RWPE2 (cell line): ENCODE measurements around the gene CBX4.

Experiments used
- ATAC-seq: fragments of 200-7000 bp; cut with Tn5 transposase; 3 replicates; pipeline ENCODE4 v1.9.1; 2021; ENCODE audit warnings: low read depth
- DNase-seq: peaks from one replicate; pipeline ENCODE4 v3.0.0-alpha.2; 2020; ENCODE audit warnings: low spot score
- H3K27ac ChIP-seq: fragments of 450-650 bp; 2 replicates; pipeline ENCODE4 v1.5.1; 2017; ENCODE audit warnings: mild to moderate bottlenecking; ENCODE audit not compliant: poor library complexity, severe bottlenecking
- H3K27me3 ChIP-seq: fragments of 250-450 bp; sonication (Bioruptor Pico); 2 replicates; pipeline ENCODE4 v1.5.1; 2021; ENCODE audit warnings: mild to moderate bottlenecking, moderate library complexity; ENCODE audit not compliant: insufficient read depth, poor library complexity, severe bottlenecking
- H3K36me3 ChIP-seq: fragments of 250-450 bp; sonication (Bioruptor Pico); 2 replicates; pipeline ENCODE4 v1.5.1; 2020; ENCODE audit warnings: low read depth, mild to moderate bottlenecking, moderate library complexity
- H3K4me1 ChIP-seq: fragments of 250-450 bp; sonication (Bioruptor Pico); 2 replicates; pipeline ENCODE4 v1.5.1; 2021; ENCODE audit warnings: mild to moderate bottlenecking, moderate library complexity; ENCODE audit not compliant: insufficient read depth, poor library complexity, severe bottlenecking
- H3K4me3 ChIP-seq: fragments of 250-450 bp; sonication (Bioruptor Pico); 2 replicates; pipeline ENCODE4 v1.5.1; 2021; ENCODE audit warnings: mild to moderate bottlenecking, moderate library complexity; ENCODE audit not compliant: severe bottlenecking
- H3K9me3 ChIP-seq: fragments of 250-450 bp; sonication (Bioruptor Pico); 2 replicates; pipeline ENCODE4 v1.5.1; 2021; ENCODE audit warnings: mild to moderate bottlenecking, moderate library complexity; ENCODE audit not compliant: severe bottlenecking
- TF ChIP-seq, protein P1 (sequence below): fragments of 450-650 bp; IDR thresholded peaks from one replicate; pipeline ENCODE4 v1.5.1; 2017; ENCODE audit warnings: mild to moderate bottlenecking, moderate library complexity; ENCODE audit not compliant: poor library complexity, severe bottlenecking

The CBX4 gene

DNA sequence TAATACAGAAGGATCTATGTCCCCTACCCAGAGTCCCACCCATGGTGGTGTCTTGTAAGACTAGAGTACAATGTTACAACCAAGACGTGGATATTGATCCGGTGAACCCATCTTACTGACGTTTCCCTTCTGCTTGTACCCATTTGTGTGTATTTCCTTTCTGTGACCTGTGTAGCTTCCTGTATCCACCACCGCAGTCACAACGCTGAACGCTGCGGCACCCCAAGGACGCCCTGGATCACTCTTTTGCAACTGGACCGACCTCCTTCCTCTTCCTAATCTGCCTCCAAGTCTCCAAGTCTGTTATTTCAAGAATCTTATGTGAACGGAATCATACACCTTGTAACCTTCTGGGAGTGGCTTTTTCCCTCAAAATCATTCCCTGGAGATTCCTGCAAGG, 33.5 kb upstream of the CBX4 start:
- H3K27ac ChIP-seq: no peak overlapping the region
- DNase-seq (no peak), ATAC-seq (no peak)
- no peaks in the 10 kb centered on the region for H3K9me3 ChIP-seq
- TF ChIP-seq, protein P1, sequence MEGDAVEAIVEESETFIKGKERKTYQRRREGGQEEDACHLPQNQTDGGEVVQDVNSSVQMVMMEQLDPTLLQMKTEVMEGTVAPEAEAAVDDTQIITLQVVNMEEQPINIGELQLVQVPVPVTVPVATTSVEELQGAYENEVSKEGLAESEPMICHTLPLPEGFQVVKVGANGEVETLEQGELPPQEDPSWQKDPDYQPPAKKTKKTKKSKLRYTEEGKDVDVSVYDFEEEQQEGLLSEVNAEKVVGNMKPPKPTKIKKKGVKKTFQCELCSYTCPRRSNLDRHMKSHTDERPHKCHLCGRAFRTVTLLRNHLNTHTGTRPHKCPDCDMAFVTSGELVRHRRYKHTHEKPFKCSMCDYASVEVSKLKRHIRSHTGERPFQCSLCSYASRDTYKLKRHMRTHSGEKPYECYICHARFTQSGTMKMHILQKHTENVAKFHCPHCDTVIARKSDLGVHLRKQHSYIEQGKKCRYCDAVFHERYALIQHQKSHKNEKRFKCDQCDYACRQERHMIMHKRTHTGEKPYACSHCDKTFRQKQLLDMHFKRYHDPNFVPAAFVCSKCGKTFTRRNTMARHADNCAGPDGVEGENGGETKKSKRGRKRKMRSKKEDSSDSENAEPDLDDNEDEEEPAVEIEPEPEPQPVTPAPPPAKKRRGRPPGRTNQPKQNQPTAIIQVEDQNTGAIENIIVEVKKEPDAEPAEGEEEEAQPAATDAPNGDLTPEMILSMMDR: no peak
- no peak overlapping the region for H3K4me3 ChIP-seq
- no peaks in the 10 kb centered on the region for H3K27me3 ChIP-seq
- no peaks in the 10 kb centered on the region for H3K36me3 ChIP-seq
- H3K4me1 ChIP-seq: no peaks in the 10 kb centered on the region

DNA sequence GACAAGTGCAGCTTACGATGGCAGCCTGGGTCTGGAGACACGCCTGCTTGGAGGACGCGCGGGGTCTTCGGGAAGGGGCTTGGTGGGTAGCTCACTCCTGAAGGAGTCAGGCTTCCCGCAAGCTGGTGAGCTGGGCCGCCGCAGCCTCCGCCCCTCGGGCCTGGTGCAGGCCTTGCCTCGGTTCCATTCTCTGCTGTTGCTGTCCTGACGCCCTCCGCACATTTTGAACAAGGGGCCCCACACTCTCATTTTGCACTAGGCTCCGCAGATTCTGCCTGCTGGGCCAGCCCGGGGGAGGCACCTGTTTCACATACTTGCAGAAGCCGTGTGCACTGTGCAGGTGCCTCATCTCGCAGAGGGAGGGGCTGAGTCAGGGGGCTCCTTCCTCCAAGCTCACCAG, 31.9 kb upstream of the CBX4 start:
- Histone ChIP-seq H3K36me3 (no peaks in the 10 kb centered on the region), H3K27me3 (no peaks in the 10 kb centered on the region), H3K9me3 (no peaks in the 10 kb centered on the region), H3K4me1 (no peaks in the 10 kb centered on the region), H3K4me3 (no peak overlapping the region), H3K27ac (no peak overlapping the region)
- TF ChIP-seq, protein P1: no peak
- ATAC-seq (no peak), DNase-seq (no peak)

DNA sequence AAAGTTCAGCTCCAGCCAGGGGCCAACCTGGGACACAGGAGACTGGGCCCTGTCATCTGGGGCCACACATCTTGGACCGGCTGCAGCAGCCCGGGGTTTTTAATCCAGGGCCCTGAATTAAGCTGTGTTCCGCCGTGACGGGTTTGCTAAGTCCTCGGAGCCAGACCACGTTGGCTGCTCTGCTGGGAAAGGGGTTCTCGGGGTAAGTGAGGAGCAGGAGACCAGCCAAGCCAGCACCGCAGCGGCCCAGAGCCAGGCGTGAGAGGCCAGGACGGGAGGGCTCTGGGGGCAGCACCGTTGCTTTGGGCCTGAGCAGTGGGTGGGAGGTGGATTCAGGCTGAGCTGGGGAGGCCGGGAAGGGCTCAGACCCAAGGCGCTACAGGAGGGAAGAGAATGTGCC, 31.3 kb upstream of the CBX4 start:
- DNase-seq (no peak), ATAC-seq (no peak)
- Histone ChIP-seq H3K36me3 (no peaks in the 10 kb centered on the region), H3K4me3 (no peak overlapping the region), H3K27me3 (no peaks in the 10 kb centered on the region), H3K9me3 (no peaks in the 10 kb centered on the region), H3K27ac (no peak overlapping the region), H3K4me1 (no peaks in the 10 kb centered on the region)
- TF ChIP-seq, protein P1: no peak

DNA sequence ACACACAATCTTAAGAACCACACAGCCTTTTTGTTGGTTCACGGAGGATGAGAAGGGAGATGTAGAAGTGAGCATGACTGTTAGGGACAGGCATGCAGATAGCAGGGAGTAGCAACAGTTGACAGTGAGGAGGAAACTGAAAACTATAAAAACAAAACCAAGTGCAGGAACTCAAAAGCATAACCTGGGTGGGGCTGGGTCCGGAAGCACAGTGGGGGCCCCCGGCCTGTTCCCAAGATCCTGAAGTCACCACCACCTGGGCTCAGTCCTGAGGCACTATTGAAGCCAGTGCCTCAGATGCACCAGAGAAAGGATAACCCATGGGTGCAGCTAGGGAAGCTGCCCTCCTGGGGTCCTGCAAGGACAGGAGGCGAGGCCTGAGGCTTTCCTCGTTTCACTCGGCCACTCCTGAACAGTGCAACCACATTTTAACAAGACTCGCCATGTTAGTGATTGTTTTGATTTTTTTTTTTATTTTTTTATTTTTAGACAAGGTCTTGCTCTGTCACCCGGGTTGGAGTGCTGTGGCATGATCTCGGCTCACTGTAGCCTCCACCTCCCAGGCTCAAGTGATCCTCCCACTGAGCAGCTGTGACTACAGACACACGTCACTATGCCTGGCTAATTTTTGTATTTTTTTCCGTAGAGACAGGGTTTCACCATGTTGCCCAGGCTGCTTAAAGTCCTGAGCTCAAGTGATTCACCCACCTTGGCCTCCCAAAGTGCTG, 27.7 kb upstream of the CBX4 start:
- ATAC-seq: no peak
- no peaks in the 10 kb centered on the region for H3K36me3 ChIP-seq
- TF ChIP-seq, protein P1: no peak

More for the DNA sequence above, 27.7 kb upstream of the CBX4 start:
- DNase-seq: no peak
- no peak overlapping the region for H3K27ac ChIP-seq
- H3K9me3 ChIP-seq: no peaks in the 10 kb centered on the region
- no peak overlapping the region for H3K4me3 ChIP-seq
- H3K27me3 ChIP-seq: no peaks in the 10 kb centered on the region
- H3K4me1 ChIP-seq: peaks cover 3% of the 10 kb centered on the region
